GM12878 (cell line): ENCODE results near the gene RSPH1. TPM values are rescaled to one million over a fixed set of nuclear protein-coding genes. Genes with fewer than 3 reads are reported as not detected.
A peak's percentile ranks its signal among the peaks of the same experiment; 100 is the strongest.

Experiments
- DPF2 ChIP-seq: fragments of 450-650 bp; IDR thresholded peaks from 2 replicates; pipeline ENCODE4 v1.6.1; 2017; ENCODE audit warnings: mild to moderate bottlenecking
- E2F8 ChIP-seq: fragments of 450-650 bp; IDR thresholded peaks from 2 replicates; pipeline ENCODE4 v1.6.1; 2018; ENCODE audit warnings: mild to moderate bottlenecking, low read depth, moderate library complexity; ENCODE audit not compliant: partially characterized antibody
- FOXM1 ChIP-seq: IDR thresholded peaks from 2 replicates; pipeline ENCODE4 v1.6.1; 2012; ENCODE audit warnings: low read depth, mild to moderate bottlenecking, inconsistent platforms, low read length, moderate library complexity
- HCFC1 ChIP-seq: fragments of 150-350 bp; IDR thresholded peaks from 2 replicates; pipeline ENCODE4 v1.6.1; 2014; ENCODE audit warnings: low read length
- KLF5 ChIP-seq: fragments of 450-650 bp; IDR thresholded peaks from 2 replicates; pipeline ENCODE4 v1.6.1; 2014; ENCODE audit warnings: mild to moderate bottlenecking; ENCODE audit not compliant: partially characterized antibody
- MAX ChIP-seq: IDR thresholded peaks from 2 replicates; pipeline ENCODE4 v1.6.1; 2012; ENCODE audit warnings: low read depth, low read length, improper control_type of control experiment
- MYB ChIP-seq: fragments of 150-350 bp; IDR thresholded peaks from 2 replicates; pipeline ENCODE4 v1.6.1; 2014; ENCODE audit warnings: mild to moderate bottlenecking, low read depth, low read length, borderline replicate concordance
- NFIC ChIP-seq: IDR thresholded peaks from 2 replicates; pipeline ENCODE4 v1.6.1; 2012; ENCODE audit warnings: low read depth, mild to moderate bottlenecking, inconsistent platforms, low read length, moderate library complexity
- PML ChIP-seq: IDR thresholded peaks from 2 replicates; pipeline ENCODE4 v1.6.1; 2012; ENCODE audit warnings: low read length, inconsistent platforms
- RELA ChIP-seq: fragments of 450-650 bp; IDR thresholded peaks from 2 replicates; pipeline ENCODE4 v1.8.0; 2014; ENCODE audit warnings: borderline replicate concordance; ENCODE audit not compliant: partially characterized antibody
- RUNX3 ChIP-seq: IDR thresholded peaks from 2 replicates; pipeline ENCODE4 v1.6.1; 2012; ENCODE audit warnings: low read length, inconsistent platforms
- TARDBP ChIP-seq: IDR thresholded peaks from 2 replicates; pipeline ENCODE4 v1.6.1; 2016; ENCODE audit warnings: borderline replicate concordance
- TBL1XR1 ChIP-seq: IDR thresholded peaks from 2 replicates; pipeline ENCODE4 v1.6.1; 2012; ENCODE audit warnings: low read depth, low read length, improper control_type of control experiment
- TCF12 ChIP-seq: IDR thresholded peaks from 2 replicates; pipeline ENCODE4 v1.6.1; 2011; ENCODE audit warnings: low read depth, mild to moderate bottlenecking, low read length
- USF2 ChIP-seq: IDR thresholded peaks from 2 replicates; pipeline ENCODE4 v1.6.1; 2011; ENCODE audit warnings: low read depth, low read length, improper control_type of control experiment, borderline replicate concordance
- WRNIP1 ChIP-seq: IDR thresholded peaks from 2 replicates; pipeline ENCODE4 v1.6.1; 2011; ENCODE audit warnings: low read depth, low read length, improper control_type of control experiment, borderline replicate concordance
- ZNF217 ChIP-seq: fragments of 450-650 bp; IDR thresholded peaks from 2 replicates; pipeline ENCODE4 v1.6.1; 2017; ENCODE audit warnings: antibody characterized with exemption, mild to moderate bottlenecking
- polyA plus RNA-seq, 11 experiments: library from polyadenylated mRNA; depleted of rRNA in 4 of 11; unstranded in 6 of 11; stranded (reverse) in 5 of 11; fragments of >200 nt; fragmentation: Nextera tagmentation in 4 of 11; fragmentation: Illumina TruSeq in 1 of 11; extraction: Ambion mirVana in 4 of 11; extraction: Trizol in 1 of 11; gene quantifications; 1 replicate in 1 of 11; 2 replicates in 10 of 11; pipeline versions ENCODE4 v1.2.1 to v1.2.3, GENCODE V29; 2011 to 2016; ENCODE audit warnings: inconsistent platforms in 2 of 11, missing spikeins in 2 of 11, low read depth in 1 of 11
- total RNA-seq, 4 experiments: library from RNA; depleted of rRNA in 3 of 4; stranded (reverse); fragments of >200 nt in 3 of 4; fragmentation: Illumina TruSeq in 1 of 4; extraction: Trizol in 1 of 4; gene quantifications; 2 replicates each; pipeline versions ENCODE4 v1.2.1 to v1.2.3, GENCODE V29; 2013 to 2021
- TF ChIP-seq, protein P1 (sequence below): fragments of 450-650 bp; formaldehyde crosslinking; IDR thresholded peaks from 2 replicates; pipeline ENCODE4 v1.5.0; 2022; ENCODE audit warnings: mild to moderate bottlenecking, missing genetic modification characterization
- TF ChIP-seq, protein P2 (sequence below): fragments of 450-650 bp; IDR thresholded peaks from 2 replicates; pipeline ENCODE4 v1.6.1; 2017; ENCODE audit warnings: antibody characterized with exemption, mild to moderate bottlenecking, moderate library complexity

The RSPH1 gene
- total and polyA plus RNA-seq, 10 of the 15 experiments (the other 5 are each of a cell fraction or from before 2014, with no cell fraction given) = 0.11 to 1.4 (median 0.38) TPM

GRCh38 chr21:42478504-42478903 lies 17.5 kb downstream of the RSPH1 start (continued):
- no peak for TF ChIP-seq E2F8
- TF ChIP-seq PML = no peak
- TF ChIP-seq TBL1XR1 = peak; percentile 66; the same call in 1 of the 2 replicates
- TF ChIP-seq, protein P1, sequence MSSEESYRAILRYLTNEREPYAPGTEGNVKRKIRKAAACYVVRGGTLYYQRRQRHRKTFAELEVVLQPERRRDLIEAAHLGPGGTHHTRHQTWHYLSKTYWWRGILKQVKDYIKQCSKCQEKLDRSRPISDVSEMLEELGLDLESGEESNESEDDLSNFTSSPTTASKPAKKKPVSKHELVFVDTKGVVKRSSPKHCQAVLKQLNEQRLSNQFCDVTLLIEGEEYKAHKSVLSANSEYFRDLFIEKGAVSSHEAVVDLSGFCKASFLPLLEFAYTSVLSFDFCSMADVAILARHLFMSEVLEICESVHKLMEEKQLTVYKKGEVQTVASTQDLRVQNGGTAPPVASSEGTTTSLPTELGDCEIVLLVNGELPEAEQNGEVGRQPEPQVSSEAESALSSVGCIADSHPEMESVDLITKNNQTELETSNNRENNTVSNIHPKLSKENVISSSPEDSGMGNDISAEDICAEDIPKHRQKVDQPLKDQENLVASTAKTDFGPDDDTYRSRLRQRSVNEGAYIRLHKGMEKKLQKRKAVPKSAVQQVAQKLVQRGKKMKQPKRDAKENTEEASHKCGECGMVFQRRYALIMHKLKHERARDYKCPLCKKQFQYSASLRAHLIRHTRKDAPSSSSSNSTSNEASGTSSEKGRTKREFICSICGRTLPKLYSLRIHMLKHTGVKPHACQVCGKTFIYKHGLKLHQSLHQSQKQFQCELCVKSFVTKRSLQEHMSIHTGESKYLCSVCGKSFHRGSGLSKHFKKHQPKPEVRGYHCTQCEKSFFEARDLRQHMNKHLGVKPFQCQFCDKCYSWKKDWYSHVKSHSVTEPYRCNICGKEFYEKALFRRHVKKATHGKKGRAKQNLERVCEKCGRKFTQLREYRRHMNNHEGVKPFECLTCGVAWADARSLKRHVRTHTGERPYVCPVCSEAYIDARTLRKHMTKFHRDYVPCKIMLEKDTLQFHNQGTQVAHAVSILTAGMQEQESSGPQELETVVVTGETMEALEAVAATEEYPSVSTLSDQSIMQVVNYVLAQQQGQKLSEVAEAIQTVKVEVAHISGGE = no peak
- peak; percentile 84 for TF ChIP-seq RUNX3
- TF ChIP-seq FOXM1 = peak; percentile 79; the same call in 1 of the 2 replicates
- TF ChIP-seq TARDBP = no peak
- TF ChIP-seq HCFC1 = no peak
- TF ChIP-seq DPF2 = peak; percentile 66; the same call in 1 of the 2 replicates
- no peak for TF ChIP-seq WRNIP1
- TF ChIP-seq, protein P2, sequence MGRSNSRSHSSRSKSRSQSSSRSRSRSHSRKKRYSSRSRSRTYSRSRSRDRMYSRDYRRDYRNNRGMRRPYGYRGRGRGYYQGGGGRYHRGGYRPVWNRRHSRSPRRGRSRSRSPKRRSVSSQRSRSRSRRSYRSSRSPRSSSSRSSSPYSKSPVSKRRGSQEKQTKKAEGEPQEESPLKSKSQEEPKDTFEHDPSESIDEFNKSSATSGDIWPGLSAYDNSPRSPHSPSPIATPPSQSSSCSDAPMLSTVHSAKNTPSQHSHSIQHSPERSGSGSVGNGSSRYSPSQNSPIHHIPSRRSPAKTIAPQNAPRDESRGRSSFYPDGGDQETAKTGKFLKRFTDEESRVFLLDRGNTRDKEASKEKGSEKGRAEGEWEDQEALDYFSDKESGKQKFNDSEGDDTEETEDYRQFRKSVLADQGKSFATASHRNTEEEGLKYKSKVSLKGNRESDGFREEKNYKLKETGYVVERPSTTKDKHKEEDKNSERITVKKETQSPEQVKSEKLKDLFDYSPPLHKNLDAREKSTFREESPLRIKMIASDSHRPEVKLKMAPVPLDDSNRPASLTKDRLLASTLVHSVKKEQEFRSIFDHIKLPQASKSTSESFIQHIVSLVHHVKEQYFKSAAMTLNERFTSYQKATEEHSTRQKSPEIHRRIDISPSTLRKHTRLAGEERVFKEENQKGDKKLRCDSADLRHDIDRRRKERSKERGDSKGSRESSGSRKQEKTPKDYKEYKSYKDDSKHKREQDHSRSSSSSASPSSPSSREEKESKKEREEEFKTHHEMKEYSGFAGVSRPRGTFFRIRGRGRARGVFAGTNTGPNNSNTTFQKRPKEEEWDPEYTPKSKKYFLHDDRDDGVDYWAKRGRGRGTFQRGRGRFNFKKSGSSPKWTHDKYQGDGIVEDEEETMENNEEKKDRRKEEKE = no peak
- TF ChIP-seq ZNF217 = 0 out of 2 replicates have a peak, but pooled peaks have one; percentile 4
- no peak; the same call in 1 of the 2 replicates for TF ChIP-seq USF2
- TF ChIP-seq KLF5 = no peak
- no peak for TF ChIP-seq RELA
- TF ChIP-seq TCF12 = peak; percentile 64; the same call in 1 of the 2 replicates
- peak; percentile 74 for TF ChIP-seq NFIC
- TF ChIP-seq MYB = 0 out of 2 replicates have a peak, but pooled peaks have one; percentile 35
- no peak for TF ChIP-seq MAX
- TF ChIP-seq, all 136 proteins: peak for 44
